ENCODE data around the gene PLCB4. TPM values are rescaled to one million over a fixed set of nuclear protein-coding genes. Genes with fewer than 3 reads are reported as not detected.
A peak's percentile ranks its signal among the peaks of the same experiment; 100 is the strongest.

PLCB4 gene
- total RNA-seq, 1 donor from 2014 or later = 59.6 TPM

DNA sequence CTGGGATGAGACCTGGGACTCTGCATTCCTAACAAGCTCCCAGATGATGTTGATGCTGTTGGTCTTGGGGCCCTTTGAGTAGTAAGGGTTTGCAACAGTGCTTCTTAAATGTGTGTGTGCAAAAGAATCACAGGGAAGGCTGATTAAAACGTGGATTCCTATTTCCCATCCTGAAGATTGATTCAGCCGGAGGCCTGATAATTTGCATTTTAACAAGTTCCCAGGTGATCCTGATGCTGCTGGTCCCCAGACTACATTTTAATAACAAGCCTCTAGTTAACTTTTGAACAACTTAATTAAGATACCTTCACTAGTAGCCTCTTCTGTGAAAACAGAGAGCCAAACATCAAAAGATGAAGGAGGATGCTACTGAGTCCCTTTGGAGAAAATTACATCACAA, 289.1 kb downstream of the PLCB4 start:
- TF ChIP-seq CTCF (conservative IDR thresholded peaks at IDR 0.05; ENCODE audit: low read depth, low read length) = no peak
- no peak for DNase-seq (ENCODE audit: low read depth)
- H3K4me3 ChIP-seq (ENCODE audit: low read depth, low read length) = no peak overlapping the region

DNA sequence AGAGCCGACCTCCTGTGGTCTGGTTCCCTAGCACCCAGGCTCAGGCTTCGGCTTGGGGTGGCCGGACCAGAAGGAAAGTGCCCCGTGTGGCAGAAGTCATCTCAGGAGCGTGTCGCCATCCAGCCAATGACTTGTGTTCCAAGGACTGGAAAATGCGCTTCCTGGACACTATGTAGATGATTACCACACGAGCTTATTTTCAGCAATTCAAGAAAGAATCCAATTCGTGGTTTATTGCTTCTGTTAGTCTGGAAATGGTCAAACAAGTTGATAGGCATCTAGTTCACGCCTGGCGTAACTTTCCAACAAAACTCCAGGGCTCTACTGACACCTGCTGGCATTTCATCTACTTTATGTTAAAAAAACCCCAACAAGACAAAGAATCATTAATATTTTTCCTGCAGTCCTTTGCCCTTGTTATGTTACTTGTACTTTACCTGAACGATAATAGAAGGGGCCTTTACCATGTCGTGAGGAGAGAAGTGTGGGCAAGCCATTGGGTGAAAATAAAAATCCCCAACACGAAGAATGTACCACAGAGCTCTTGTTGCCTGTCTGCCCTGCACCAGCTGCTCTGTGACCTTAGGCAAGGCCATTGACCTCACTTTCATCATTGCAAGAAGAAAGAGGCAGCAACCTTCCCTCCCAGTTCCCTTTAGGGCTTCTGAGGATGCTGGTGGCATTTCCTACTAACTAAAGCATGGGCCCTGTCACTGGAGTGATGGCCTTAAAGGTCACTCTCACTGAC, 290.8 kb downstream of the PLCB4 start:
- no peak overlapping the region for H3K4me3 ChIP-seq (ENCODE audit: low read depth, low read length)
- peak; percentile 32 for DNase-seq (ENCODE audit: low read depth)
- TF ChIP-seq CTCF (conservative IDR thresholded peaks at IDR 0.05; ENCODE audit: low read depth, low read length) = peak; percentile 65

- no peak for DNase-seq (ENCODE audit: low read depth)
- H3K4me3 ChIP-seq (ENCODE audit: low read depth, low read length) = no peak overlapping the region
- TF ChIP-seq CTCF (conservative IDR thresholded peaks at IDR 0.05; ENCODE audit: low read depth, low read length) = no peak
These were observed 291.5 kb downstream of the PLCB4 start for GRCh38 chr20:9360431-9360830.

DNA sequence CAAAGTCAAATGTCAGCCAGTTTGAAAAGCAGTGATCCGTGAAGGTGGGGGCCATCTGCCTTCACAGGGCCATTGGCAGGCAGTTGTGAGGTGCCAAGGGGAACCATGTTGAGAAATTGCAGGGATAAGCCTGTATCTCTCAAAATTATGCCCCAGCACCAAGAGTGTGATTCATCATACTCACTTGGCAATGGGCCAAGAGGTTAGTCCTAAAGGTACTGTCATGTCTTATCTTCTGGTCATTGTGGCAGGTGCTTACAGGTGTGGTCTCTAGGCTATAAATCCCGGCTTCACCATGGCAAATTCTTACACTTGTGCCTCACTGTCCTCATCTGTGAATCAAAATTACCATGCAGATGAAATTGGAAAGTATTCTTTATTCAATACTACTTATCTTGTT, 294.8 kb downstream of the PLCB4 start:
- no peak overlapping the region for H3K4me3 ChIP-seq (ENCODE audit: low read depth, low read length)
- no peak for DNase-seq (ENCODE audit: low read depth)
- TF ChIP-seq CTCF (conservative IDR thresholded peaks at IDR 0.05; ENCODE audit: low read depth, low read length) = no peak

- no peak for TF ChIP-seq CTCF (conservative IDR thresholded peaks at IDR 0.05; ENCODE audit: low read depth, low read length)
- no peak overlapping the region for H3K4me3 ChIP-seq (ENCODE audit: low read depth, low read length)
- DNase-seq (ENCODE audit: low read depth) = no peak
These were observed 298.4 kb downstream of the PLCB4 start for GRCh38 chr20:9367328-9367727.

DNA sequence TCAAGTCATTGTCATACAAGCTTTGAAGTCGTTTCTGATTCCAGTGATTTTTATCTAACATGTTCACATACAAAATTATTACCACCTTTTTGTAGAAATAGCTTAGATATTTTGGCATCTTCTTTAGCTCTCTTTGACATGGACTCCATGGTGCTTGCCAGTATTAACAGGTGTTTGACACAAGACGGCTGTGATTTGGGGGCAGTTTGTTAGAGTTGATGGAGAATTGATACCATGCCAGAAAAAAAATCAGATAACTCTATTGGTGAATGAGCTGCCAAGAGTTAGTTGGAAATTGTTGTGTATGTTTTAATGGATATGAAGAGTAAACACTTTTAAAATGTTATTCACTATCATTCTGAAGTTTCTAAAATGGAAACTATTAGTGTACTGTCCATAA, 298.9 kb downstream of the PLCB4 start:
- DNase-seq (ENCODE audit: low read depth) = no peak
- no peak for TF ChIP-seq CTCF (conservative IDR thresholded peaks at IDR 0.05; ENCODE audit: low read depth, low read length)

DNA sequence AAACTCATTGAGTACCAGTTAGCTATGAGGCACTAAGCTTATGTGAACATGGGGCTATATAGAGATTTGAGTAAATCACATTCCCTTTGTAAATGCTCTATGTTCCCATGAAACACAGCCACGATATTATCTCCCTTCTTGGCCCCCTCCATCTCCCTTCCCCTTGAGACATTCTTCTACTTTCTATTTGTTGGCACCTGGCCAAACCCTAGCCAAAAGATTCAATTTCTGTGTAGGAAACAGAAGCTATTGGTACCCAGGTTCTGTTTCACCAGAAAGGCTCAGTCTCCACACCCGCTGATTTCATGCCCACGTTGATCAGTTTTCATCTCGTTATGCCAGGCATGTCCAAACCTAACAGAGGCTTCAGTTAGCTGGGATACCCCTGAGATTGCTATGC, 300.0 kb downstream of the PLCB4 start:
- TF ChIP-seq CTCF (conservative IDR thresholded peaks at IDR 0.05; ENCODE audit: low read depth, low read length) = no peak
- no peak overlapping the region for H3K4me3 ChIP-seq (ENCODE audit: low read depth, low read length)
- DNase-seq (ENCODE audit: low read depth) = no peak

More for the DNA sequence above, 298.9 kb downstream of the PLCB4 start:
- no peak overlapping the region for H3K4me3 ChIP-seq (ENCODE audit: low read depth, low read length)
